ENCODE results near the gene RAD23B. TPM values are rescaled to one million over a fixed set of nuclear protein-coding genes. Genes with fewer than 3 reads are reported as not detected.

Gene RAD23B
- total RNA-seq, 2 donors from 2014 or later = 33.3 to 57.4 TPM

DNA sequence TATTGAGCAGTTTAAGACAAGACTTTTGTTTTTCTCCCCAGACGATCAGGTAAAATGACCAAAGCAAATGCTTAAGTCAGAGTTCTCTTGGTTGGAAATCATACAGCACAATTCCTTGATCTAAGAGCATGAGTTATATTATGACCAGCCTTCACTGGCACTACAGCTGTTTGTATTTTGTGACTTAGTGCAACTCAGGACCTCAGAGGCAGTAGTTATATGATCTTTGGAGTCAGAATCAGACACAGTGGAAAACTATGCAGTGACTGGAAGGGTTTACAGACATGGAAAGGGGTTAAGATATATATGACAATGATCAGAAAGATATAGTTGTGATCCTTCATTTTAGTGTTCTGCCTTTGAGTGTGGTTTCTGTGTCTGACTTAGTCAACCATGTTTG, 24.3 kb downstream of the RAD23B start:
- H3K36me3 ChIP-seq = peaks cover 33% of the 10 kb centered on the region
- TF ChIP-seq, protein P1, sequence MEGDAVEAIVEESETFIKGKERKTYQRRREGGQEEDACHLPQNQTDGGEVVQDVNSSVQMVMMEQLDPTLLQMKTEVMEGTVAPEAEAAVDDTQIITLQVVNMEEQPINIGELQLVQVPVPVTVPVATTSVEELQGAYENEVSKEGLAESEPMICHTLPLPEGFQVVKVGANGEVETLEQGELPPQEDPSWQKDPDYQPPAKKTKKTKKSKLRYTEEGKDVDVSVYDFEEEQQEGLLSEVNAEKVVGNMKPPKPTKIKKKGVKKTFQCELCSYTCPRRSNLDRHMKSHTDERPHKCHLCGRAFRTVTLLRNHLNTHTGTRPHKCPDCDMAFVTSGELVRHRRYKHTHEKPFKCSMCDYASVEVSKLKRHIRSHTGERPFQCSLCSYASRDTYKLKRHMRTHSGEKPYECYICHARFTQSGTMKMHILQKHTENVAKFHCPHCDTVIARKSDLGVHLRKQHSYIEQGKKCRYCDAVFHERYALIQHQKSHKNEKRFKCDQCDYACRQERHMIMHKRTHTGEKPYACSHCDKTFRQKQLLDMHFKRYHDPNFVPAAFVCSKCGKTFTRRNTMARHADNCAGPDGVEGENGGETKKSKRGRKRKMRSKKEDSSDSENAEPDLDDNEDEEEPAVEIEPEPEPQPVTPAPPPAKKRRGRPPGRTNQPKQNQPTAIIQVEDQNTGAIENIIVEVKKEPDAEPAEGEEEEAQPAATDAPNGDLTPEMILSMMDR (IDR thresholded peaks at IDR 0.05) = no peak

DNA sequence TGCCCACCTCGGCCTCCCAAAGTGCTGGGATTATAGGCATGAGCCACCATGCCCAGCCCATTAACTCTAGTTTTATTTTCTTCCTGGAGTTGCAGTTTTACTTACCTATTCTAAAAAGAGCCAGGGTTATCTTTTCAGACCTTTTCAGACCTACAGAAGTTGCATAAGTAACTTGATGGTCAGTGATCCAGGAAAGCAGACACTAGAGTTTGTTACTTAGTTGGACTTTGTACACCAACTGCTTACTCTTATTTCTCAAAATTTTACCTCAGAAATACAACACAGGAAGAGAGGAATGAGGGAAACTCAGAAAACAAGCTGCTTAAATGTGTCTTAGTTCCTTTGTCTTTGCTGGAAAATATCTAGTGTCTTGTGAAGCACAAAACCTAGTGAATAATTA, 25.4 kb downstream of the RAD23B start:
- H3K9me3 ChIP-seq = no peaks in the 10 kb centered on the region
- no peak overlapping the region for H3K4me3 ChIP-seq
- H3K36me3 ChIP-seq = peaks cover 38% of the 10 kb centered on the region
- no peak overlapping the region for H3K27ac ChIP-seq
- ATAC-seq (ENCODE audit: insufficient number of reproducible peaks, low FRiP score, low read depth) (no peak), DNase-seq (ENCODE audit: low spot score) (no peak)
- H3K27me3 ChIP-seq (replicated peaks; ENCODE audit: insufficient read depth) = no peaks in the 10 kb centered on the region
- TF ChIP-seq, protein P1 (IDR thresholded peaks at IDR 0.05) = no peak
- H3K4me1 ChIP-seq (ENCODE audit: control insufficient read depth in 1 of 2, low read depth in 2 of 2) = no peaks in the 10 kb centered on the region

More for the DNA sequence above, 24.3 kb downstream of the RAD23B start:
- Histone ChIP-seq H3K27me3 (replicated peaks; ENCODE audit: insufficient read depth) (no peaks in the 10 kb centered on the region), H3K4me1 (ENCODE audit: control insufficient read depth in 1 of 2, low read depth in 2 of 2) (no peaks in the 10 kb centered on the region), H3K4me3 (no peak overlapping the region), H3K27ac (no peak overlapping the region), H3K9me3 (no peaks in the 10 kb centered on the region)
- ATAC-seq (ENCODE audit: insufficient number of reproducible peaks, low FRiP score, low read depth) (no peak), DNase-seq (ENCODE audit: low spot score) (no peak)

GRCh38 chr9:107309271-107309670, 26.2 kb downstream of the RAD23B start:
- Histone ChIP-seq H3K4me1 (ENCODE audit: control insufficient read depth in 1 of 2, low read depth in 2 of 2) (no peaks in the 10 kb centered on the region), H3K9me3 (no peaks in the 10 kb centered on the region), H3K36me3 (peaks cover 38% of the 10 kb centered on the region), H3K27ac (no peak overlapping the region), H3K27me3 (replicated peaks; ENCODE audit: insufficient read depth) (no peaks in the 10 kb centered on the region), H3K4me3 (no peak overlapping the region)
- DNase-seq (ENCODE audit: low spot score) = no peak
- TF ChIP-seq, protein P1 (IDR thresholded peaks at IDR 0.05) = no peak
- no peak for ATAC-seq (ENCODE audit: insufficient number of reproducible peaks, low FRiP score, low read depth)

DNA sequence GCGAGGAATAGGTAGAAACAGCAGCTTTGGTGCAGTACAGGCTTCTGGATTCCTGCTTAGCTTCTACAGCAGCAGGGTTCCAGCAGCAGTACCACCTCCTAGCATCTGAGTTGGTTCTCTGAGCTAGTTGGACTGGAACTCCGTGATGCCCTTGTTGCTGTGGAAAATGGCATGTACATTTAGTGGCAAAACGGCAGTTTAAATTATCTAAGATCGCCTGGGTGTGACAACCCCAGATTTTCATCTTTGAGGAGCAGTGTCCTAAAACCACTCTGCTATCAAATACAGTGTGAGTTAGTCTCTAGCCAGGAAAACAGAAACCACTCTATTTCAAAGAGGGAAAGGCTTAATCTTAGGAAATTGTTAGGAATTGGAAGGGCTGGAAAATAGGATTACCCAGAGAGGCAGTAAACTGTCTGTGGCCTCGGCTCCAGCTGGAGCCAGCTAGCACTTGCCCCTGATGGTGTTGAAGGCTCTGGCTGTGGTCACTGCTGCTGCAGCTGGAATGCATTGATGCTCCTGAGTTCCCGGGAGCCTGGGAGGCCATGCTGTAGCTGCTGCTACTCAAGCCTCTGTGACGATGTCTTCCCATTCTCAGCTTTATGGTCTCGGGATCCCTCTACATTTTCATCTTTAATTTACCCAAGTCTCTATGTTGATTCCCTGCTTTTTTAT, 29.4 kb downstream of the RAD23B start:
- no peaks in the 10 kb centered on the region for H3K9me3 ChIP-seq
- no peaks in the 10 kb centered on the region for H3K4me1 ChIP-seq (ENCODE audit: control insufficient read depth in 1 of 2, low read depth in 2 of 2)
- no peak overlapping the region for H3K4me3 ChIP-seq
- H3K27me3 ChIP-seq (replicated peaks; ENCODE audit: insufficient read depth) = no peaks in the 10 kb centered on the region
- peaks cover 34% of the 10 kb centered on the region for H3K36me3 ChIP-seq
- ATAC-seq (ENCODE audit: insufficient number of reproducible peaks, low FRiP score, low read depth) (no peak), DNase-seq (ENCODE audit: low spot score) (no peak)
- no peak overlapping the region for H3K27ac ChIP-seq
- TF ChIP-seq, protein P1 (IDR thresholded peaks at IDR 0.05) = no peak

- no peak overlapping the region for H3K4me3 ChIP-seq
- TF ChIP-seq, protein P1 (IDR thresholded peaks at IDR 0.05) = no peak
- no peak for DNase-seq (ENCODE audit: low spot score)
- H3K9me3 ChIP-seq = no peaks in the 10 kb centered on the region
- no peaks in the 10 kb centered on the region for H3K27me3 ChIP-seq (replicated peaks; ENCODE audit: insufficient read depth)
- no peak overlapping the region for H3K27ac ChIP-seq
- H3K36me3 ChIP-seq = peaks cover 23% of the 10 kb centered on the region
- no peak for ATAC-seq (ENCODE audit: insufficient number of reproducible peaks, low FRiP score, low read depth)
- no peaks in the 10 kb centered on the region for H3K4me1 ChIP-seq (ENCODE audit: control insufficient read depth in 1 of 2, low read depth in 2 of 2)
Observed at GRCh38 chr9:107313555-107314096, 30.5 kb downstream of the RAD23B start.

Data from thoracic aorta (tissue), 2 donors.